Suprapubic skin (tissue), 4 donors: ENCODE results near the gene OPN1MW2. TPM values are rescaled to one million over a fixed set of nuclear protein-coding genes. Genes with fewer than 3 reads are reported as not detected.
"Not testable (repeated sequence)": the region's sequence is repeated elsewhere in the genome, so short reads cannot be mapped to it uniquely, and the experiment has no call there.

Experiments used
- DNase-seq, 2 donors: peaks; one replicate each; pipeline ENCODE4 v3.0.0-alpha.2; 2019; ENCODE audit warnings: low spot score in 2 of 2
- H3K27ac ChIP-seq: fragments of 200-600 bp; sonication (generic); one replicate; pipeline ENCODE4 v1.5.1; 2019
- H3K27me3 ChIP-seq: fragments of 200-600 bp; sonication (generic); one replicate; pipeline ENCODE4 v1.5.1; 2019
- H3K36me3 ChIP-seq: fragments of 200-600 bp; sonication (generic); one replicate; pipeline ENCODE4 v1.5.1; 2019
- H3K4me1 ChIP-seq: fragments of 200-600 bp; sonication (generic); one replicate; pipeline ENCODE4 v1.5.1; 2019
- H3K4me3 ChIP-seq: fragments of 200-600 bp; sonication (generic); one replicate; pipeline ENCODE4 v1.5.1; 2019; ENCODE audit warnings: mild to moderate bottlenecking
- H3K9me3 ChIP-seq: fragments of 200-600 bp; sonication (generic); one replicate; pipeline ENCODE4 v1.5.1; 2019
- WGBS: methylation state at CpG from one replicate; pipeline ENCODE4 v1.1.5; 2018; 5-methylcytosine and 5-hydroxymethylcytosine counted together
- total RNA-seq, 4 donors: library from RNA; depleted of rRNA; stranded (reverse); fragments of >200 nt; gene quantifications; one replicate each; pipeline ENCODE4 v1.1.0, GENCODE V29; 2016

The OPN1MW2 gene
- total RNA-seq, 4 donors from 2014 or later, result not detected

DNA sequence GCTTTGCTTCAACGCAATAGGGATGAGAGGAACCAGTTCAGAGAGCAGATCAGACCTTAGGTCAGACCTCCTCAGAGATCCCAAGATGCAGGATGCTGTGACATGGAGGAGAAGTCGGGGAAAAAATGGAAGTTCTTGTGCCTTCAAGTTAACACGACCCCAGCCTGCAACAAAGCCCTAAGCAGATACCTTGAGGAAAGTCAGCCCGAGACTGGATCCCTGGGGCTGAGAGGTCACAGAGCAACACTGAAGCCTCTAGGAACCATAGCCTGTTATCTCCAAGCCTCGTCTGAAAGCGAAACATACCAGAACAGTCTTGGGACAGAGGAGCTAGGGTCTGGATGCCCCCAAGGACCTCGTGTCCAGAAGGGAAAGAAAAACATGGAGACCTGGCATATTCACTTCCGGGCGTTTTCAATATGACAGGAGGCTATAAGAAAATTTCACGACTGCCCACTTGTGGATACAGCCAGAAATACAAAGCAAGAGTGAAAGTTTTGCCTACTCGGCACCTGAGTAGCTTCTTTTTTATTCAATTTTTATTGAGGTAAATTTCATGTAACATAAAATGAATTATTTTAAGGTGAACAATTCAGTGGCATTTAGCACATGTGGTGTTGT, 19.5 kb downstream of the OPN1MW2 start:
- not testable (repeated sequence) for H3K4me1 ChIP-seq, DNase-seq, H3K27ac ChIP-seq, H3K9me3 ChIP-seq, H3K36me3 ChIP-seq, H3K27me3 ChIP-seq, H3K4me3 ChIP-seq
- 89% methylated on average over 1 of the region's 11 CpGs for WGBS

DNA sequence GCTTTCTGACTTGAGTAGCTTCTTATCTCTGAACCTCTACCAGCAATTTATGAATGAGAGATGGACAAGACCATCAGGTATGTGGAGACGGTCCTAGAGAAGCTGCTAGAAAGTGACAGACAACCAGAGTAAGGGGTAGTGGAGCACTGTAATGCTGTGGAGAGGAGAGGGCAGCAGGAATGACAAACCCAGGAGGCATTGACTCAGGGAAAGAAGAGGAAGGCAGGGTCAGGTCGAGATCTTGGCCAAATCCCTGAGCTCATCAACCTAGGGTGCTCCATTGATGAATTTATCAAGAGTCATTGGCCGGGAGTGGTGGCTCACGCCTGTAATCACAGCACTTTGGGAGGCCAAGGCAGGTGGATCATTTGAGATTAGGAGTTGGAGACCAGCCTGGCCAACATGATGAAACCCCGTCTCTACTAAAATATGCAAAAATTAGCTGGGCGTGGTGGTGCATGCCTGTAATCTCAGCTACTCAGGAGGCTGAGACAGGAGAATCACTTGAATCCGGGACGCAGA, 20.5 kb downstream of the OPN1MW2 start:
- H3K4me1 ChIP-seq, H3K4me3 ChIP-seq, H3K27ac ChIP-seq, H3K9me3 ChIP-seq, H3K36me3 ChIP-seq, H3K27me3 ChIP-seq: not testable (repeated sequence)
- WGBS, result 84% methylated on average over 7 of the region's 8 CpGs
- DNase-seq, result peak in 1 of 2 donors; percentile 54

DNA sequence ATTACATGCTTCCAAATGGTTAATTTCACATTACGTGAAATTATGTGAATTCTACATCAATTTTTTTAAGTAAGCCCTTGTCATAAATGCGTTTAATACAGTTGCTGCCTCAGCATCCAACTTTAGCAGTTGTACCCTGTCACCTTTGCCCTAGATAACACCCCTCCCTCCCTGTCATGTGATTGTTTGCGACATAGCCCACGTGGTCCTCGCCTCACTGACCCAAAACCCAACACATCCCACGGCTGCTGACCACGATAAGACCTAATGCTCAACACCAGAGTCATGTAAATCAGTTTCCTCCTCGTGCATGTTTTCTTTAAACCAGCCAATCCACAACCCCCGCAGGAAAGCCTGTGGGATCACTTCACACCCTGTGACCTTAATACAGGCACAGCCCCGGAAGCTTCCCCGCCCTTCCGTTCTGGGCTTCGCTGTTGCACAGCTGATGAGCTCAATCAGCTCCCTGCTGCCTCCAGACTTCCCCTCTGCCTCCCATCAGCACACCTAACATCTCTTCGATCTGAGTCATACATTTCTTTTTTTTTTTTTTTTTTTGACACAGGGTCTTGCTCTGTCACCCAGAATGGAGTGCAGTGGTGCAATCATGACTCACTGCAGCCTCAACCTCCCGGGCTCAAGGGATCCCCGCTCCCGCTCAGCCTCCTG, 28.0 kb downstream of the OPN1MW2 start:
- not testable (repeated sequence) for H3K4me1 ChIP-seq, H3K4me3 ChIP-seq, H3K27me3 ChIP-seq, DNase-seq, H3K27ac ChIP-seq, H3K36me3 ChIP-seq, H3K9me3 ChIP-seq
- 78% methylated on average over 1 of the region's 17 CpGs for WGBS

DNA sequence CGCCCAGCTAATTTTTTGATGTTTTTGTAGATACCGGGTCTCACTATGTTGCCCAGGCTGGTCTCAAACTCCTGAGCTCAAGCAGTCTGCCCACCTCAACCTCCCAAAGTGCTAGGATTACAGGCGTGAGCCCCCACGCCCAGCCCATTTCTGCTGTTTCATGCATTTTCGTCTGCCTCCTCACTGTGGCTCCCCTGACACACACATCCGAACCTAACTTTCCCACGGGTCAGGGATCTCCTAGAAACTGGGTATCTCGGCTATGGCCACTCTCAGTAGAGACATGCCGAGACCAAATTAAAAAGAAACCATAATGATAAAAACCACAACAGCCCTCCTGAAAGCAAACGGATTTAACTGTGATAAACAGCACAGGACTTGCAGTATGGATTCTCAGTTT, 28.5 kb downstream of the OPN1MW2 start:
- not testable (repeated sequence) for DNase-seq, H3K9me3 ChIP-seq, H3K27me3 ChIP-seq, H3K4me1 ChIP-seq, H3K27ac ChIP-seq, H3K4me3 ChIP-seq, H3K36me3 ChIP-seq
- no CpG with 5 or more reads among the region's 10 CpGs for WGBS

DNA sequence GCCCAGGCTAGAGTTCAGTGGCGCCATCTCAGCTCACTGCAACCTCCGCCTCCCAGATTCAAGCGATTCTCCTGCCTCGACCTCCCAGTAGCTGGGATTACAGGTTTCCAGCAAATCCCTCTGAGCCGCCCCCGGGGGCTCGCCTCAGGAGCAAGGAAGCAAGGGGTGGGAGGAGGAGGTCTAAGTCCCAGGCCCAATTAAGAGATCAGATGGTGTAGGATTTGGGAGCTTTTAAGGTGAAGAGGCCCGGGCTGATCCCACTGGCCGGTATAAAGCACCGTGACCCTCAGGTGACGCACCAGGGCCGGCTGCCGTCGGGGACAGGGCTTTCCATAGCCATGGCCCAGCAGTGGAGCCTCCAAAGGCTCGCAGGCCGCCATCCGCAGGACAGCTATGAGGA, 37.7 kb downstream of the OPN1MW2 start, which contains the start of gene OPN1MW3:
Gene OPN1MW3, plus strand, starts transcription at position 301 of the 400 bp plus-strand sequence. Its CDS starts 38 bp downstream, at position 339.
- DNase-seq, H3K9me3 ChIP-seq, H3K27ac ChIP-seq, H3K4me3 ChIP-seq, H3K27me3 ChIP-seq, H3K36me3 ChIP-seq, H3K4me1 ChIP-seq: not testable (repeated sequence)
- no CpG with 5 or more reads among the region's 17 CpGs for WGBS

DNA sequence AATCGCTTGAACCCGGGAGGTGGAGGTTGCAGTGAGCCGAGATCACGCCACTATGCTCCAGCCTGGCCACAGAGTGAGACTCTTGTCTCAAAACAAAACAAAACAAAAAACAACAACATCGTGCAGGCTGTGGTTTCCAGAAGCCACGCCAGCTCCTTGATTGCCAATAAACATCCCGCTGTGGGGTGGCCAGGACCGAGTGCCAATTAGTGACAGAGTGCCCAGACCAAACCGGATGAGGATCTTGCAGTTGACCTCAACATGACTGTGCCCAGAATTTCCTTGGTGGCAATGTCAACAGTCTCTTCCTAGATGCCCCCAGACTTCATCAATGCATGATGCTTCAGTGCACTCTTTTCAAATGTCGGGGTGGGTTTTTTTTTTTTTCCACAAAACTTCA, 39.2 kb downstream of the OPN1MW2 start:
- not testable (repeated sequence) for DNase-seq, H3K4me1 ChIP-seq, H3K4me3 ChIP-seq, H3K36me3 ChIP-seq, H3K27ac ChIP-seq, H3K9me3 ChIP-seq, H3K27me3 ChIP-seq
- WGBS, result no CpG with 5 or more reads among the region's 10 CpGs

DNA sequence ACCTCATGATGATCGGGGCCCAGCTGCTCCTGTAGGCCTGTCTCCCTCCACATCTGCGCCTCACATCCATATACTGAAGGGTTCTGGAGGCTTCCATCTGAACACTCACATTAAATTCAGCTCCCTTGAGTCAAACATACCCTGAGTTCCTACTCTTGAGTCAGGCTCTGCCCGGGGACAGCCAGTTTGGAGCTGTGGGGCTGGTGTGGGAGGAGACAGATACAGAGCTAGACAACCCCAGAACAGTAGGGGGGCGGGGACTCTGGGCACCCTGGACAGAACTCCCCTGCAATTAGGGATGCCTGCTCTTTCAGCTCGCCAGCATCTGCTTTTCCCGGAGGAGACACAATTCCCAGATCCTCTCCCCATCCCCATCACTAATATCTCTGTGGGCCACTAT, 43.5 kb downstream of the OPN1MW2 start:
- WGBS, result no CpG with 5 or more reads among the region's 6 CpGs
- H3K36me3 ChIP-seq, H3K9me3 ChIP-seq: not testable (repeated sequence)

DNA sequence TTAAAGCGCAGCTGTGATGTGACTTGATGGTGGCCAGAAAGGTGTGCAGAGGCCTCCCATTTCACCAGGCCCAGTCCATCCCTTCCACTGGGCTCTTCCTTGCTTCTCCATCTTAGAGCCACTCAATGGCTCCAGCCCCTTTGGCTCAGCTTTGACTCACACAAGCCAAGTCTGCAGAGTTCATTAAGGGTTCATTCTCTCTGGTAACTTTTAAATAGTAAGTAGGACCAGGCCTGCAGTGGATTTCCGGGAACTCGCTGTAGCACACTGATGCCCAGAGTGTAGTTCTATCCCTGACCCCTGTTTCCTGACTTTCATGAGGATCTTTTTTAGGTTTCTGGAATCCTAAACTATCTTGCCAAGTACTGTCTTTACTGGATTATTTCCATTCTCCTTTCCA, 49.7 kb downstream of the OPN1MW2 start:
- not testable (repeated sequence) for H3K4me1 ChIP-seq, H3K4me3 ChIP-seq, H3K9me3 ChIP-seq, DNase-seq, H3K36me3 ChIP-seq, H3K27ac ChIP-seq, H3K27me3 ChIP-seq
- WGBS, result no CpG with 5 or more reads among the region's 3 CpGs

More for the DNA sequence above, 43.5 kb downstream of the OPN1MW2 start:
- not testable (repeated sequence) for H3K27me3 ChIP-seq, H3K27ac ChIP-seq, H3K4me3 ChIP-seq, H3K4me1 ChIP-seq, DNase-seq

Other genes starting within 250 kb of the OPN1MW2 start
- 10 to 100 TPM; 51.9 to 72.2 (median 55.3) TPM for gene HCFC1, start 247.9 kb upstream of the OPN1MW2 start, total RNA-seq
- gene TMEM187, start 247.0 kb upstream of the OPN1MW2 start, total RNA-seq, result 10 to 100 TPM in 1 of 4 donors, 1 to 10 TPM in 3; 7.8 to 10.7 (median 8.6) TPM
- gene IRAK1, start 199.9 kb upstream of the OPN1MW2 start, total RNA-seq, result 10 to 100 TPM; 51.3 to 61.5 (median 58.3) TPM
- gene MECP2, start 122.0 kb upstream of the OPN1MW2 start, total RNA-seq, result 10 to 100 TPM; 19.7 to 76.0 (median 33.9) TPM
- gene OPN1LW, start 75.5 kb upstream of the OPN1MW2 start, total RNA-seq, result not detected
- gene OPN1MW, start 37.2 kb upstream of the OPN1MW2 start, total RNA-seq, result not detected
- gene OPN1MW3, start 37.8 kb downstream of the OPN1MW2 start, total RNA-seq, result not detected
- 1 to 10 TPM in 1 of 4 donors, not detected in 3; 3.3 TPM for gene TEX28, start 75.4 kb downstream of the OPN1MW2 start, total RNA-seq
- gene TKTL1, start 76.0 kb downstream of the OPN1MW2 start, total RNA-seq, result under 1 TPM in 3 of 4 donors, not detected in 1; 0.24 to 0.51 (median 0.34) TPM
- 100 to 1,000 TPM; 374 to 402 (median 386) TPM for gene FLNA, start 154.9 kb downstream of the OPN1MW2 start, total RNA-seq
- gene EMD, start 159.5 kb downstream of the OPN1MW2 start, total RNA-seq, result 10 to 100 TPM; 34.4 to 57.0 (median 53.0) TPM
- 1,000 to 10,000 TPM; 3,684 to 7,390 (median 6,600) TPM for gene RPL10, start 178.6 kb downstream of the OPN1MW2 start, total RNA-seq
- gene DNASE1L1, start 189.5 kb downstream of the OPN1MW2 start, total RNA-seq, result 10 to 100 TPM; 14.6 to 30.7 (median 21.2) TPM
- gene TAFAZZIN, start 191.8 kb downstream of the OPN1MW2 start, total RNA-seq, result 100 to 1,000 TPM in 1 of 4 donors, 10 to 100 TPM in 3; 37.7 to 122 (median 47.8) TPM
- gene ATP6AP1, start 208.9 kb downstream of the OPN1MW2 start, total RNA-seq, result 10 to 100 TPM; 47.0 to 64.4 (median 60.0) TPM
- 100 to 1,000 TPM in 1 of 4 donors, 10 to 100 TPM in 3; 64.9 to 115 (median 73.6) TPM for gene GDI1, start 217.4 kb downstream of the OPN1MW2 start, total RNA-seq
- gene FAM50A, start 224.4 kb downstream of the OPN1MW2 start, total RNA-seq, result 10 to 100 TPM; 16.2 to 31.5 (median 23.3) TPM
- 10 to 100 TPM; 12.0 to 52.0 (median 29.6) TPM for gene PLXNA3, start 238.5 kb downstream of the OPN1MW2 start, total RNA-seq